ENCODE data around the gene DAB2IP.

DNA sequence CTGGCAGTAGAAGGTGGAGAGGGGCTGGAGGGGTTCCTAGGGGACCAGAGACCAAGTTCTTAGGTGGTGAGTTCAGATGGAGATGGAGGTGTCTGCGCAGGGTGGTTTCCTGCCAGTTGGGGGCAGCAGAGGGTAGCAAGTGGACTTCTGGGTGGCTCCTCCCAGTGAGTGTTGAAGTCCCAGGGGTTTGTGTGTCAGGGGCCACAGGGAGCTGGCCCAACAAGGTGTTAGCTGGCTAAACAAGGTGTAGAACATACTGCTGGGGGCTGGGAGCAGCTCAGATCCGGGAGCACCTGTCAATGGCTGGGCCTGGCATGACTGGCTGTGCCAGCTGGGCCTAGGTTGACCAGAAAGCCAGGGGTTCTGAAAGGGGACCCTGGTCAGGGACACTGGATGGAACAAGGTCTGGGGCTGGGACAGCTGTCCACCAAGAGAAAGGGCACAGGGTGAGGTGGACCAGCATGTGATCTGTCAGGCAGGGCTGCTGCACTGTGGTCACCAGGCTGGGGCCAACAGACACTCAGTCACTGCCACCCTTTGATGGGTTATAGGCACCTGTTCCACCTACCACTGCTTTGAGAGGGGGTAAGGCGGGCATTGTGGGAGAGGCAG, 35.6 kb downstream of the DAB2IP start:
- TF ChIP-seq POLR2A (IDR thresholded peaks at IDR 0.05) = no peak
- TF ChIP-seq, protein P1, sequence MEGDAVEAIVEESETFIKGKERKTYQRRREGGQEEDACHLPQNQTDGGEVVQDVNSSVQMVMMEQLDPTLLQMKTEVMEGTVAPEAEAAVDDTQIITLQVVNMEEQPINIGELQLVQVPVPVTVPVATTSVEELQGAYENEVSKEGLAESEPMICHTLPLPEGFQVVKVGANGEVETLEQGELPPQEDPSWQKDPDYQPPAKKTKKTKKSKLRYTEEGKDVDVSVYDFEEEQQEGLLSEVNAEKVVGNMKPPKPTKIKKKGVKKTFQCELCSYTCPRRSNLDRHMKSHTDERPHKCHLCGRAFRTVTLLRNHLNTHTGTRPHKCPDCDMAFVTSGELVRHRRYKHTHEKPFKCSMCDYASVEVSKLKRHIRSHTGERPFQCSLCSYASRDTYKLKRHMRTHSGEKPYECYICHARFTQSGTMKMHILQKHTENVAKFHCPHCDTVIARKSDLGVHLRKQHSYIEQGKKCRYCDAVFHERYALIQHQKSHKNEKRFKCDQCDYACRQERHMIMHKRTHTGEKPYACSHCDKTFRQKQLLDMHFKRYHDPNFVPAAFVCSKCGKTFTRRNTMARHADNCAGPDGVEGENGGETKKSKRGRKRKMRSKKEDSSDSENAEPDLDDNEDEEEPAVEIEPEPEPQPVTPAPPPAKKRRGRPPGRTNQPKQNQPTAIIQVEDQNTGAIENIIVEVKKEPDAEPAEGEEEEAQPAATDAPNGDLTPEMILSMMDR (IDR thresholded peaks at IDR 0.05) = peak; percentile 57 to 91 (median 81)

All from prostate gland (tissue), 2 donors.